ENCODE measurements around the gene YBX1. TPM values are rescaled to one million over a fixed set of nuclear protein-coding genes. Genes with fewer than 3 reads are reported as not detected.

Gene YBX1
- total RNA-seq, 2 donors from 2014 or later = 926 to 1,058 TPM

- ATAC-seq (no peak), DNase-seq (ENCODE audit: low spot score in 2 of 2) (no peak)
- H3K9me3 Mint-ChIP-seq = no peaks in the 10 kb centered on the region
- no peaks in the 10 kb centered on the region for H3K36me3 Mint-ChIP-seq
- no peak overlapping the region for H3K27ac Mint-ChIP-seq
Measured at GRCh38 chr1:42737986-42738677, 55.9 kb downstream of the YBX1 start.

- ATAC-seq (no peak), DNase-seq (ENCODE audit: low spot score in 2 of 2) (no peak)
- Mint-ChIP-seq H3K9me3 (no peaks in the 10 kb centered on the region), H3K27ac (no peak overlapping the region), H3K36me3 (no peaks in the 10 kb centered on the region)
Measured at GRCh38 chr1:42738678-42739226, 56.5 kb downstream of the YBX1 start.

DNA sequence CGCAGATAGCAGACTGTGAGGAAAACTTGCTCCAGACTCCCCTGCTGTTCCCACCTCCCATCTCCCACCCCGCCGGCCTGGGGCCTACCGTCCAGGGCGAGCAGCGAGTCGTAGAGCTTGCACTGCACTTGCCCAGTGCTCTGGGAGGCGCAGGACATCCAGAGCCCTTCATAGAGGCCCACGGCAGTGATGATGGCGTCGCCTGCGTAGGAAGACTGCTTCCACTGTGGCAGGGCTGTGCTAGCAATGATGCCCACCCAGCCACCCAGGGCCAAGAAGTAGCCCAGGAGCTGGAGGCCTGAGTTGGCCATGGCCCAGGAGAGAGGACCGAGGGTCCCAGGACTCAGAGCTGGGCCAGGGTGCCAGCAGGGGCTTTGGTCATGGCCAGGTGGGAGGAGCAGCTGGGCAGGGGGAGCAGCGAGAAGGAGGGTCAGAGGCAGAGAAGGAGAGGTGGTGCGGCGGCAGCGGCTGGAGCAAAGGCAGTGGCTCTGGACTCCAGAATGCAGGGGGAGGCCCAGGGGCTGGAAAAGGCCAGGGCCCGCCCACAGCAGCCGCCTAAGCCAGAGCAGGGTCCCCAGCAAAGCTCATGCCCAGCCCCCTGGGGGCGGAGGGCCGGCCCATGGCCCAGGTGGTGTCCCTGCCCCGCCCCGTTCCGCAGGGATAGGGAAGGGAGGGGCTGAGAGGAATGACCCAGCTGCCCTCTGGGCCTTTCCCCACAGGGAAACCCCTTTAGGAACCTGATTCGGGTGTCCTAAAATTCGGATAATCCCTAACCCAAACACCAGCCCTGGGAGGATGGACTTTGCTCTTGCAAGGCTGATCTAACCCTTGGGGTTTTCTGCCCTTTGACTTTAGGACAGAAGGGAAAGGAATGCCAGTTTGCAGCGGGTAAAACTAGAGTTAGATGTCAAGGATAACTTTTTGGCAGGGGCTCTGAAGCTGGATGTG is 57.8 kb downstream of the YBX1 start, which contains the start of gene CLDN19:
TSS of gene CLDN19 (minus strand) at position 484 of the 948 bp plus-strand sequence. CDS start at position 311, 173 bp downstream.
- no peak for DNase-seq (ENCODE audit: low spot score in 2 of 2)
- no peak within 1 kb of the TSS for H3K27ac Mint-ChIP-seq
- no peak for ATAC-seq
- no peaks in the 10 kb centered on the region for H3K9me3 Mint-ChIP-seq
- no peaks in the 10 kb centered on the region for H3K36me3 Mint-ChIP-seq

DNA sequence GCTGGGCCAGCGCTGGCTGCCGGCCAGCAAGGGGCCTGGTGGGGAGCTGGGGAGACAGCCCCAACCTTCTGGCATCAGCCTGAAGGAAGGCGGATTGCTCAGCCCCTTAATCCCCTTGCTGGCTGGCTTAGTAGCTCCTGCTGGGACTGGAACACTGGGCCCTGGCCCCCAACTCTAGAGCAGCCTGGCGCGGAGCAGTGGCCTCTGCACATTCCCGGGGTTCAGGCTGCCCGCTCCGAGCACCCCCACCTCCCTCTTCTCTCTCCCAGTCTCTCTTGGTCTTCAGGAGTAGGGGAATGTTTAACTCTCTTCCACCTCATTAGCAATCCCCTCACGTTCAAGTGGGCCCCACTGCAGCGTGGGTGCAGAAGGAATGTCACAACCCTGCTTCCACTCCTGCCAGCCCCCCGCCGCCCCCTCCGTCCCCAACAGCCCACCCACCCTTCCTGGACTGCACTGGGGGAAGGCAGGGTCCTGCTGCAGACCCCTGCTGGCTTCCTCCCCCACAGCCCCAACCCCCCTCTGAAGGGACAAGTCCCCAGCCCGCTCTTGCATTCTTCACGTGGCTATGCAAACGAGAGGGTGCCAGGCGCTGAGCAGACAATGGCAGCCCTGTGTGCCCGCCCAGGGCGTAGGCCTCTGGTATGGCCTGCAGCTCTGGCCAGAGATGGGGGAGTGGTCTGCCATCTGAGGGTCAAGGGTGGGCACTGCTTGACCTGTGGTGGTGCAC is 58.8 kb downstream of the YBX1 start:
- DNase-seq (ENCODE audit: low spot score in 2 of 2) (no peak), ATAC-seq (no peak)
- no peaks in the 10 kb centered on the region for H3K36me3 Mint-ChIP-seq
- no peak overlapping the region for H3K27ac Mint-ChIP-seq
- no peaks in the 10 kb centered on the region for H3K9me3 Mint-ChIP-seq

DNA sequence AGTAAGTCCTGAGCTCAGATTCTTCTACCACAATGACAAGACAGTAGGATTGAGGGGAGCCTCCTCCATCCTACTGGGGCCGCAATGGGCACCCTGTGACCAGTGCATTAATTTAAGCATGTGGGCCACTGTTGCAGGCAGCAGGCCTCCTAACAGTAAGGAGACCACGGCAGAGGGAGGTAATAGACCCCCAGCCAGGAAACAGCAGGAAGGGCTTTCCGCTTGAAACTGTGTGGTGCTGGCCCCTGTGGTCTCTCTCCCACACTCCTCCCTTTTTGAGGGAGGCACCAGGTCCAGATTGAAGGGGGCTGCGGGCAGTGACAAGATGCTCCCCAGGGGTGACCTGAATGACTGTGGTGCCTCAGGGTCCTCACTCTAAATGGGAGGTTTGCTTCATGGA is 59.5 kb downstream of the YBX1 start:
- H3K9me3 Mint-ChIP-seq = no peaks in the 10 kb centered on the region
- ATAC-seq = no peak
- no peak overlapping the region for H3K27ac Mint-ChIP-seq
- no peak for DNase-seq (ENCODE audit: low spot score in 2 of 2)
- no peaks in the 10 kb centered on the region for H3K36me3 Mint-ChIP-seq

DNA sequence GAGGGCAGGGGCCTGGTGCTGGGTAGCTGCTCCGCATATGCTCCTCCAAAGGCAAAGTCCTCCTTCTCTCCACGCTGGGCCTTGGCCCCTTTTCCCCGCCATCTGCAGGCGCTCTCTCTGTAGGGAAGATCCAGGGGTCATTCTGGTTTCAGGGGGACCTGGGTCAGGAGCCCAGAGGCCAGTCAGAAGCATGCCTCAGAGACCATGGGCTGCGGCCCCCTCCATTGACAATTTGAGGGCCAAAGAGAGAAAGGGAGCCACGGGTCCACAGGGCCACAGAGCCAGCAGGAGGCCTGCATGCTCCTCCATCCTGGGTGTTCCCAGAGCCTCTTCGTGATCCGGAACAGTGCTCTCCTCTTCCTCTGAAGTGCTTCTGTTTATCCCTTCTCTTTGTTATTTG is 59.9 kb downstream of the YBX1 start:
- no peak overlapping the region for H3K27ac Mint-ChIP-seq
- no peaks in the 10 kb centered on the region for H3K9me3 Mint-ChIP-seq
- DNase-seq (ENCODE audit: low spot score in 2 of 2) (no peak), ATAC-seq (no peak)
- no peaks in the 10 kb centered on the region for H3K36me3 Mint-ChIP-seq

DNA sequence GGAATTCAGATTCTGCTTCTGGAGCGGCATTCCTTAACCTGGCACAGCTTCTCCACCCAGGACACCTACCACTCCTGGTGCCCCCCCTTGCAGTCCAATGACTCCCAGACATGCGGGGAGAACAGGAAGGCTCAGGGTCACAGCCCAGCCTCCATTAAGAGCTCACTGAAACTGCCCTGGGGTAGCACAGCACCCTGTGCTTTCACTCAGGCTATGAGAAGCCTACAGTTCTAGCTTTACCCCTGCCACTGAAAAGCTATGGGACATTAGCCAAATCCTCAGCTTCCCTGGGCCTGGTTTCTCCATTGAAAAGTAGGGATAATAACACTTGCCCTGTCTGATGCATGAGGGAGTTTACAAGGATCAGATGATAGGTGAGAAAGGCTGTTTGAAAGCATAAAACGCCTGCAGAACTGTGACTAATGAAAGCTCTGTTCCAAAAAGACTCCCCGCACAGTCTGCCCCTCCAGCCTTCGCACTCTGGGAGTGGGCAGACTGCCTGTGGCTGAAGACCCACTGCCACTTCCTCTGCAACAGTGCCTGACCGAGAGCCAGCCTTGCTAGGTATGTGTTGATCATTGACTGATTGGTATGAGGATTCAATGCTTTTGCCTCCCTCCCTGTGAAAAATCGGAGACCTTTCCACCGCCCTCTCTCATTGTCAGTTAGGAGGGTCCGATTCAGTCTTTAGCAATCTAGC is 60.5 kb downstream of the YBX1 start:
- ATAC-seq (no peak), DNase-seq (ENCODE audit: low spot score in 2 of 2) (no peak)
- H3K27ac Mint-ChIP-seq = no peak overlapping the region
- H3K36me3 Mint-ChIP-seq = no peaks in the 10 kb centered on the region
- no peaks in the 10 kb centered on the region for H3K9me3 Mint-ChIP-seq

- Mint-ChIP-seq H3K36me3 (no peaks in the 10 kb centered on the region), H3K9me3 (no peaks in the 10 kb centered on the region), H3K27ac (peak overlapping the region in 1 of 2 donors; percentile 4)
- no peak for ATAC-seq
- DNase-seq (ENCODE audit: low spot score in 2 of 2) = no peak
Measured at GRCh38 chr1:42743317-42744147, 61.3 kb downstream of the YBX1 start.

DNA sequence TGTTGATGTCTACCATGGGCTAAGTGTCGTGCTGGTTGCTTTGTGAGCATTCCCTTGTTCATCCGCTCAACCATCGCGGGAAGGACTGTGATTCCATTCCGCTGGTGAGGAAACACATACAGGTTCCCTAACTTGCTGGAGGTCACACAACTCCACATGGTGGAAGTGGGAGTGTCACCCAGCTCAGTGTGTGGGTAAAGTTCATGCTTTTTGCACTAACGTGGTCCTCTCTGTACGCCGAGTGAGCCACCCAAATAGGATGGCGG is 61.9 kb downstream of the YBX1 start:
- Mint-ChIP-seq H3K36me3 (no peaks in the 10 kb centered on the region), H3K9me3 (no peaks in the 10 kb centered on the region), H3K27ac (no peak overlapping the region)
- no peak for DNase-seq (ENCODE audit: low spot score in 2 of 2)
- no peak for ATAC-seq

DNA sequence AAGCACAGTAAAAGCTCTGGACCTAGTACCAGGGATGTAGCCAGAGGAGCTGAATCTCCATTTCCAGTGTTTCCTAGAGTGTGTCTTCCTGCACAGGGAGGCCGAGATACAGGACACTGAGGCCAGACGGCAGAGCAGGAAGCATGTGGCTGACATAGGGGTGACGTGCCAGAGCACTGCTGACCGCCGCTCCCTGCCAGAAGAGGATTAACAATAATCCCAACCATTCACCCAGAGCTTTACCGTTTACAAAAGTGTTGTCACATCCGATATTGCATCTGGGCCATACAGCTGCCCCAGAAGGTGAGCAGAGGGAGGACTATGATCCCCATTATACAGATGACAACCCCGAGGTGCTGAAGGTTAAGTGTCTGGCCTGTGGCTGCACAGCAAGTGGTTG is 63.6 kb downstream of the YBX1 start:
- Mint-ChIP-seq H3K9me3 (no peaks in the 10 kb centered on the region), H3K36me3 (no peaks in the 10 kb centered on the region), H3K27ac (no peak overlapping the region)
- no peak for DNase-seq (ENCODE audit: low spot score in 2 of 2)
- ATAC-seq = no peak

DNA sequence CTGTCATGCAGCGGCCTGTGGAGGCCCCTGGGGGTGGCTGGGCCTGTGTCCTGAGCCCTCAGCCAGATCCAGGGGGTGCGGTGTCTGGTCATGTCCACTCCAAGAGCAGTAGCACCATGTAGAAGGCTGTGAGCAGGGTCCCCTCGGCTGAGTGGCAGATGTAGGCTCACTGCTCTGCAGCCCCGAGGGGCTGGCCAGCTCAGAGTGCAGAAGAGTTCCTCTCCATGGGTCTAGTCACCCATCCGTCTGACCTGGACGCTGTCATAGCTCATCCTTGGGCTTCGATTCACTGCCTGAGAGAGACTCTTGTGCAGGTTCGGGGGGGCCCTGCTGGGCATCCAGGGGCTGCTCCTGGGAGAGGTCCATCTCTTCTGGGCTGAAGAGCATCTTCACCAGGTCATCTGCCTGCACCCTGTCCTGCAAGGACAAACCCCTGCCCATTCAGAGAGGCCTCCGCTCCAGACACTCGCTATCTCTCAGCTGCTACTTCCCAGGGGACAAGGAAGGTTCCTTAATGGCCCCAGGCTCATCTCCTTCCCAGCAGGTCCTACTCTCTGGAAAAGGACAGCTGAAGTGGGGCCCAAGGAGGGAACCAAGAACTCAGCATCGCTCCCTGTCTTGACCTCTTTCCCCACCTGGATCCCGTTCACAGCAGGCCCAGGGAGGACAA is 64.4 kb downstream of the YBX1 start:
- DNase-seq (ENCODE audit: low spot score in 2 of 2) (peak in 1 of 2 donors; percentile 42), ATAC-seq (no peak)
- Mint-ChIP-seq H3K36me3 (peaks cover 1 to 2% of the 10 kb centered on the region in 2 donors), H3K27ac (no peak overlapping the region), H3K9me3 (no peaks in the 10 kb centered on the region)

GRCh38 chr1:42747125-42747524 is 64.9 kb downstream of the YBX1 start:
- Mint-ChIP-seq H3K36me3 (peaks cover 7 to 8% of the 10 kb centered on the region in 2 donors), H3K27ac (no peak overlapping the region), H3K9me3 (no peaks in the 10 kb centered on the region)
- DNase-seq (ENCODE audit: low spot score in 2 of 2) = peak; percentile 35 to 53
- peak; percentile 36 to 67 for ATAC-seq

GRCh38 chr1:42748021-42748420 is 65.8 kb downstream of the YBX1 start:
- ATAC-seq = no peak
- Mint-ChIP-seq H3K9me3 (no peaks in the 10 kb centered on the region), H3K36me3 (peaks cover 7 to 17% of the 10 kb centered on the region in 2 donors), H3K27ac (no peak overlapping the region)
- DNase-seq (ENCODE audit: low spot score in 2 of 2) = peak in 1 of 2 donors; percentile 31

- DNase-seq (ENCODE audit: low spot score in 2 of 2) (peak in 1 of 2 donors; percentile 37), ATAC-seq (no peak)
- no peaks in the 10 kb centered on the region for H3K9me3 Mint-ChIP-seq
- H3K36me3 Mint-ChIP-seq = peaks cover 7 to 20% of the 10 kb centered on the region in 2 donors
- peak overlapping the region in 1 of 2 donors; percentile 81 for H3K27ac Mint-ChIP-seq
Measured at GRCh38 chr1:42748461-42749410, 66.5 kb downstream of the YBX1 start.
